Heart left ventricle (tissue), 16 donors: ENCODE results near the gene FOXE3. TPM values are rescaled to one million over a fixed set of nuclear protein-coding genes. Genes with fewer than 3 reads are reported as not detected.

Experiments
- ATAC-seq, 4 donors: fragments of 200-7000 bp; cut with Tn5 transposase; one replicate each; pipeline ENCODE4 v1.9.1; 2020 to 2022; ENCODE audit warnings: moderate library complexity in 4 of 4, mild to moderate bottlenecking in 3 of 4, moderate number of reproducible peaks in 1 of 4
- DNase-seq, 5 donors: peaks; one replicate each; pipeline ENCODE4 v3.0.0-alpha.2; 2020
- H3K27ac ChIP-seq, 12 donors: fragments of 200-600 bp; sonication (generic) in 4 of 12; one replicate each; pipeline versions ENCODE4 v1.5.0 to v1.8.0; 2016 to 2022; ENCODE audit warnings: mild to moderate bottlenecking in 2 of 12
- H3K27me3 ChIP-seq, 9 donors: fragments of 200-600 bp; sonication (generic) in 2 of 9; one replicate each; pipeline versions ENCODE4 v1.5.1 to v1.8.0; 2016 to 2022; ENCODE audit warnings: mild to moderate bottlenecking in 3 of 9
- H3K36me3 ChIP-seq, 9 donors: fragments of 200-600 bp; sonication (generic) in 2 of 9; one replicate each; pipeline versions ENCODE4 v1.5.0 to v1.8.0; 2018 to 2022; ENCODE audit warnings: mild to moderate bottlenecking in 2 of 9
- H3K4me1 ChIP-seq, 12 donors: fragments of 200-600 bp; sonication (generic) in 4 of 12; one replicate each; pipeline versions ENCODE4 v1.5.0 to v1.8.0; 2016 to 2022; ENCODE audit warnings: mild to moderate bottlenecking in 3 of 12
- H3K4me3 ChIP-seq, 12 donors: fragments of 200-600 bp; sonication (generic) in 4 of 12; one replicate each; pipeline versions ENCODE4 v1.5.0 to v1.8.0; 2017 to 2022; ENCODE audit warnings: mild to moderate bottlenecking in 9 of 12, moderate library complexity in 4 of 12
- H3K9me3 ChIP-seq, 12 donors: fragments of 200-600 bp; sonication (generic) in 4 of 12; one replicate each; pipeline versions ENCODE4 v1.5.0 to v1.8.0; 2016 to 2022; ENCODE audit warnings: mild to moderate bottlenecking in 1 of 12
- POLR2A ChIP-seq, 2 donors: fragments of 450-650 bp; IDR thresholded peaks; one replicate each; pipeline ENCODE4 v1.6.1; 2017; ENCODE audit warnings: antibody characterized with exemption in 2 of 2, mild to moderate bottlenecking in 2 of 2, moderate library complexity in 2 of 2
- WGBS, 4 donors: extraction: QIAGEN DNeasy Blood & Tissue Kit in 2 of 4; methylation state at CpG; one replicate each; pipeline versions ENCODE4 v1.1.5 to v1.1.7; 2013 to 2018; 5-methylcytosine and 5-hydroxymethylcytosine counted together
- intact Hi-C, 10 donors: fragments of 100-400 bp; cut with DNase I; formaldehyde crosslinking; loops; one replicate each; pipeline versions ENCODE4 v1.11.1 to v1.14.2; 2022
- polyA plus RNA-seq, 2 donors: library from polyadenylated mRNA; stranded (reverse); fragments of 200-250 nt; gene quantifications; one replicate each; pipeline ENCODE4 v1.2.3, GENCODE V29; 2013
- total RNA-seq, 9 donors: library from RNA; depleted of rRNA in 2 of 9; stranded (reverse); fragments of >200 nt in 2 of 9; fragmentation: NEBNext Ultra II Directional in 3 of 9; extraction: Animal tissue kit (Norgen Biotek cat#: 25700) in 3 of 9; gene quantifications; one replicate each; pipeline versions ENCODE4 v1.1.0 to v1.2.4, GENCODE V29; 2016 to 2023
- TF ChIP-seq, protein P1 (sequence below), 12 donors: fragments of 200-600 bp; sonication (generic) in 4 of 12; IDR thresholded peaks; one replicate each; pipeline versions ENCODE4 v1.5.0 to v1.8.0; 2018 to 2022; ENCODE audit warnings: antibody characterized with exemption in 12 of 12, mild to moderate bottlenecking in 5 of 12
- donor health status: ischemic (EF 13 %, LVEDD 7.1; RV severe dilation, severe dysfunction).
- donor health status: healthy with polysubstance abuse.
- donor health status: DM: no; HTN: yes; CAD: no.
- donor health status: DM: no; HTN: no; CAD: no.
- donor health status: ischemic (EF 25% LVEDD 6.9; RV normal size, moderate dysfunction).
- donor health status: ischemic (EF 25% LVEDD 5.7; RV mildly dilated, moderate dysfunction).
- donor health status: healthy.
- donor health status: DM: yes; HTN: yes; CAD: no.
- donor health status: ischemic (EF 35%, LVEDD 5.7; RV mildly dilated, moderate dysfunction).
- donor health status: nonischemic (EF 11% LVEDD 7.7; RV severe dilation, severe dysfunction).
- donor health status: DM: yes; HTN: yes; CAD: no.
- donor health status: PGD.
- donor health status: ischemic (EF 29% LVEDD 5.4; RV normal size, mild dysfunction).
- donor health status: nonischemic (EF 23%, LVEDD 6.1; RV moderate dilation, normal function).

The FOXE3 gene
- total and polyA plus RNA-seq, 11 donors = not detected

DNA sequence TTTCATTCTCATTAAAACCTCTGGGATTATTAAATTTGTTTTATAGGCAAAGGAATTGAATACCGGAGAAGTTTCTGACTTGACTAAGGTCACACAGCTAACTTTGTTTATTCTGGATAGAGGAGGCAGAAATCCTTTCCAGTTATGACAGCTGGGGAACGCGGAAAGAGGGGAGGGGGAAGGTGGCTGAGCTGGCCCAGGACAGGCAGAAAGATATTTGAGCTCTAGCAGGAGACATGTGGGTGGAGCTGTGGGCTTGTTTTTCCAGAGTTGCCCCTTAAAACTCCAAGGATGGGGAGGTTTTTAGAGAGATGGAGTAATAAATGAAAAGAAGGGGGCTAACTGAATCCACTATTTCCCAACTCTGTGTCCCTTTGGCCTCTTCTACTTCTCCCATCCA lies 49.5 kb downstream of the FOXE3 start:
- intact Hi-C loops = no loop called here
- 39 to 51% (median 41%) methylated on average over 3 of the region's 3 CpGs for WGBS, 4 donors
- TF ChIP-seq, protein P1, sequence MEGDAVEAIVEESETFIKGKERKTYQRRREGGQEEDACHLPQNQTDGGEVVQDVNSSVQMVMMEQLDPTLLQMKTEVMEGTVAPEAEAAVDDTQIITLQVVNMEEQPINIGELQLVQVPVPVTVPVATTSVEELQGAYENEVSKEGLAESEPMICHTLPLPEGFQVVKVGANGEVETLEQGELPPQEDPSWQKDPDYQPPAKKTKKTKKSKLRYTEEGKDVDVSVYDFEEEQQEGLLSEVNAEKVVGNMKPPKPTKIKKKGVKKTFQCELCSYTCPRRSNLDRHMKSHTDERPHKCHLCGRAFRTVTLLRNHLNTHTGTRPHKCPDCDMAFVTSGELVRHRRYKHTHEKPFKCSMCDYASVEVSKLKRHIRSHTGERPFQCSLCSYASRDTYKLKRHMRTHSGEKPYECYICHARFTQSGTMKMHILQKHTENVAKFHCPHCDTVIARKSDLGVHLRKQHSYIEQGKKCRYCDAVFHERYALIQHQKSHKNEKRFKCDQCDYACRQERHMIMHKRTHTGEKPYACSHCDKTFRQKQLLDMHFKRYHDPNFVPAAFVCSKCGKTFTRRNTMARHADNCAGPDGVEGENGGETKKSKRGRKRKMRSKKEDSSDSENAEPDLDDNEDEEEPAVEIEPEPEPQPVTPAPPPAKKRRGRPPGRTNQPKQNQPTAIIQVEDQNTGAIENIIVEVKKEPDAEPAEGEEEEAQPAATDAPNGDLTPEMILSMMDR (IDR thresholded peaks at IDR 0.05) = no peak
- no peak for TF ChIP-seq POLR2A (IDR thresholded peaks at IDR 0.05)
- Histone ChIP-seq H3K9me3 (no peaks in the 10 kb centered on the region), H3K4me1 (peaks cover 0 to 5% (median 0%) of the 10 kb centered on the region in 12 donors), H3K27ac (no peak overlapping the region), H3K36me3 (no peaks in the 10 kb centered on the region), H3K27me3 (peaks cover 0 to 78% (median 19%) of the 10 kb centered on the region in 9 donors), H3K4me3 (no peak overlapping the region)
- ATAC-seq = no peak
- DNase-seq = peak in 1 of 5 donors; percentile 13

Other genes with a start within 250 kb of the FOXE3 start
- gene PDZK1IP1, start 226.2 kb upstream of the FOXE3 start, total RNA-seq = 1 to 10 TPM in 1 of 9 donors, under 1 TPM in 1, not detected in 7; 0.56 to 7.1 TPM
- not detected for gene PDZK1IP1, start 226.2 kb upstream of the FOXE3 start, polyA plus RNA-seq
- 1 to 10 TPM; 1.8 to 3.9 (median 3.4) TPM for gene TAL1, start 184.1 kb upstream of the FOXE3 start, total RNA-seq
- gene TAL1, start 184.1 kb upstream of the FOXE3 start, polyA plus RNA-seq = 1 to 10 TPM; 2.7 to 2.9 TPM
- 1 to 10 TPM in 2 of 9 donors, under 1 TPM in 7; 0.30 to 3.1 (median 0.81) TPM for gene STIL, start 102.1 kb upstream of the FOXE3 start, total RNA-seq
- gene STIL, start 102.1 kb upstream of the FOXE3 start, polyA plus RNA-seq = under 1 TPM; 0.19 to 0.30 TPM
- 10 to 100 TPM; 42.3 to 88.7 (median 73.0) TPM for gene CMPK1, start 82.5 kb upstream of the FOXE3 start, total RNA-seq
- 10 to 100 TPM; 37.0 to 68.4 TPM for gene CMPK1, start 82.5 kb upstream of the FOXE3 start, polyA plus RNA-seq
- gene FOXD2, start 21.8 kb downstream of the FOXE3 start, total RNA-seq = under 1 TPM in 5 of 9 donors, not detected in 4; 0.05 to 0.14 (median 0.12) TPM
- under 1 TPM; 0.01 to 0.04 TPM for gene FOXD2, start 21.8 kb downstream of the FOXE3 start, polyA plus RNA-seq